Measurements from ENCODE around the gene RAB5B.
"Not testable (repeated sequence)": the region's sequence is repeated elsewhere in the genome, so short reads cannot be mapped to it uniquely, and the experiment has no call there.

Gene RAB5B

GRCh38 chr12:55995366-55995765 lies 21.5 kb downstream of the RAB5B start:
- no peak for DNase-seq (ENCODE audit: low spot score)
- in situ Hi-C loops (cut with MboI; ENCODE audit: low sequenced_read_pairs, unreplicated experiment): no loop called here

GRCh38 chr12:55996201-55996714 lies 22.4 kb downstream of the RAB5B start:
- peak; percentile 68 for DNase-seq (ENCODE audit: low spot score)
- in situ Hi-C loops (cut with MboI; ENCODE audit: low sequenced_read_pairs, unreplicated experiment): no loop called here

More at GRCh38 chr12:55995366-55995765, 21.5 kb downstream of the RAB5B start:
- no peak for TF ChIP-seq CTCF (IDR thresholded peaks at IDR 0.05; ENCODE audit: borderline replicate concordance, control extremely low read depth, extremely low read depth, insufficient read depth, missing control alignments)

DNA sequence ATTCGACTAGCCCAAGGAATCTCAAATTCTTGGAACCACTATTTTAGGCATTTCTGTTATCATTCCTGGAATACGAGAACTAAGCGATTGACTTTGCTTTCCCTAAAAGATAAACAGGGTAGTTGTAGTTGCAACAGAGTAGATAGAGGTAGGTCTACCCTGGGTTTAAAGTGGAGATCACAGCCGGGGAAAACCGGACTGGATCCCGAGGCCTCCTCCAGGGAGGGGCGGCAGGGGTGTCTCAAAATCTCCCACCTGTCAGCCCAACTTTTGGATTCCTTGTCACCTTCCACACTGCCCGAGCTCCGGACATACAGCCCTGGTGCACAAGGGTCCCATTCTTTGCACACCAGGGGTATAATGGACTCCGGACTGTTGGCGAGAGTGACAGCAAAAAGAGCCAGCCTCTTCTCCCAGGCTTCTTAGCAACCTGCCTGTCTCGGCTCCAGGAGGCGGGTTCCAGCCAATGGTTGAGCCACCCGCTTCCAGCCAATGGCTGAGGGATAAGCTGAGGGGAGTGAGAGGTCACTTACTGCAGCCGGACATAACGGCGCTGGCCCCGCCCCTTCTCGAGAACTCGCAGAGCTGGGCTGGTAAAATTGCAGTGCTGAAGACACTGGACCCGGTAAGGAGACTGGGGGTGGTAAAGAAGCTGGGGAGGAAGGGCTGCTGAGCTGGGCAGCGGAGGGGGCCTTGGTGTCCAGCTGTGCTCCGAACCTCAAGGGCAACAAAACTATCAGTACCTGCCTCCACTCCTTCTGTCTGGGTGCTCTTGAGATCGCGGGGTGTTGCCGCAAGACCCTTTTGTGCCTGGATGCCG lies 23.0 kb downstream of the RAB5B start, which contains the start of gene SUOX:
SUOX (plus strand) TSS at position 562 of the 820 bp plus-strand sequence. CDS start 4,946 bp downstream, outside the sequence.
- no peak for TF ChIP-seq CTCF (IDR thresholded peaks at IDR 0.05; ENCODE audit: borderline replicate concordance, control extremely low read depth, extremely low read depth, insufficient read depth, missing control alignments)
- DNase-seq (ENCODE audit: low spot score): peak; percentile 98
- in situ Hi-C loops (cut with MboI; ENCODE audit: low sequenced_read_pairs, unreplicated experiment): no loop called here

More at GRCh38 chr12:55996201-55996714, 22.4 kb downstream of the RAB5B start:
- peak; percentile 86 for TF ChIP-seq CTCF (IDR thresholded peaks at IDR 0.05; ENCODE audit: borderline replicate concordance, control extremely low read depth, extremely low read depth, insufficient read depth, missing control alignments)

- TF ChIP-seq CTCF (IDR thresholded peaks at IDR 0.05; ENCODE audit: borderline replicate concordance, control extremely low read depth, extremely low read depth, insufficient read depth, missing control alignments): no peak
- in situ Hi-C loops (cut with MboI; ENCODE audit: low sequenced_read_pairs, unreplicated experiment): no loop called here
- DNase-seq (ENCODE audit: low spot score): no peak
Observed at GRCh38 chr12:55997535-55997859, 23.6 kb downstream of the RAB5B start.

GRCh38 chr12:55999522-55999921 lies 25.6 kb downstream of the RAB5B start:
- DNase-seq (ENCODE audit: low spot score); in situ Hi-C loops (cut with MboI; ENCODE audit: low sequenced_read_pairs, unreplicated experiment): not testable (repeated sequence)

GRCh38 chr12:55999999-56000540 lies 26.2 kb downstream of the RAB5B start:
- DNase-seq (ENCODE audit: low spot score); in situ Hi-C loops (cut with MboI; ENCODE audit: low sequenced_read_pairs, unreplicated experiment): not testable (repeated sequence)

- no peak for TF ChIP-seq CTCF (IDR thresholded peaks at IDR 0.05; ENCODE audit: borderline replicate concordance, control extremely low read depth, extremely low read depth, insufficient read depth, missing control alignments)
- no peak for DNase-seq (ENCODE audit: low spot score)
- in situ Hi-C loops (cut with MboI; ENCODE audit: low sequenced_read_pairs, unreplicated experiment): no loop called here
Observed at GRCh38 chr12:56001487-56002100, 27.7 kb downstream of the RAB5B start.

DNA sequence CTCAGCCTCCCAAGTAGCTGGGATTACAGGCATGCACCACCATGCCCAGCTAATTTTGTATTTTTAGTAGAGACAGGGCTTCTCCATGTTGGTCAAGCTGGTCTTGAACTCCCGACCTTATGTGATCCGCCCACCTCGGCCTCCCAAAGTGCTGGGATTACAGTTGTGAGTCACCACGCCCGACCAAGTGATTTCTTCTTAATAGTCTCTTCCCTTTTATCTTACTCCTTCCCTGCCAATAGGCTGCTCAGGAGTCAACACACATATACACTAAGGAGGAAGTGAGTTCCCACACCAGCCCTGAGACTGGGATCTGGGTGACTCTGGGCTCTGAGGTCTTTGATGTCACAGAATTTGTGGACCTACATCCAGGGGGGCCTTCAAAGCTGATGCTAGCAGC lies 29.5 kb downstream of the RAB5B start:
- in situ Hi-C loops (cut with MboI; ENCODE audit: low sequenced_read_pairs, unreplicated experiment): not testable (repeated sequence)

More for the DNA sequence above, 29.5 kb downstream of the RAB5B start:
- not testable (repeated sequence) for DNase-seq (ENCODE audit: low spot score)
